Measurements from ENCODE around the gene KRTAP4-12. TPM values are rescaled to one million over a fixed set of nuclear protein-coding genes. Genes with fewer than 3 reads are reported as not detected.
"Not testable (repeated sequence)": the region's sequence is repeated elsewhere in the genome, so short reads cannot be mapped to it uniquely, and the experiment has no call there.

KRTAP4-12 gene
- total and polyA plus RNA-seq, 5 donors, result not detected

GRCh38 chr17:41126412-41126811, 2.4 kb upstream of the KRTAP4-12 start:
- ATAC-seq (no peak), DNase-seq (no peak)
- Histone ChIP-seq H3K4me1 (ENCODE audit: control insufficient read depth, insufficient read depth, low read length) (no peaks in the 10 kb centered on the region), H3K9me3 (ENCODE audit: control insufficient read depth, low read length) (no peaks in the 10 kb centered on the region), H3K27me3 (ENCODE audit: control insufficient read depth, insufficient read depth) (no peaks in the 10 kb centered on the region), H3K4me3 (ENCODE audit: low read length) (no peak overlapping the region), H3K27ac (ENCODE audit: low read length) (no peak overlapping the region)
- intact Hi-C loops (cut with DNase I), result no loop called here
- 83% methylated on average over 3 of the region's 3 CpGs for WGBS

DNA sequence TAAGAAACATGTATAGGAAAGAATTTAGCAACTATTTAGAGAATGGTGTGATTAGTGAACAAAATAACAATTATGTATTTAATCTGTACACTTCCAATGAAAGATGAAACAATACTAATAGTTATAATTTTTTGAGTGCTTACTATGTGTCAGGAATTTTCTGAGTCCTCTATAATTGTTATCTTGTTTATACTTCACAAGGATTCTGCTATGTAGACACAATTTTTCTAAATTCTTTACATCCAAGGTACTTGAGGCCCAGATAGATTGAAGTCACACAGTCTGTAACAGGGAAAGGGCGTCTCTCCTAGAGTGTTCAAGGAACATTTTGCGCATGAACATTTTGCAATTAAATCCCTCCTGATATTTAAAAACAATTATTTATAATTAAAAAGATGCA, 1.1 kb upstream of the KRTAP4-12 start:
- H3K27ac ChIP-seq (ENCODE audit: low read length), result no peak overlapping the region
- H3K4me1 ChIP-seq (ENCODE audit: control insufficient read depth, insufficient read depth, low read length), result no peaks in the 10 kb centered on the region
- 93% methylated on average over 2 of the region's 2 CpGs for WGBS
- no peak overlapping the region for H3K4me3 ChIP-seq (ENCODE audit: low read length)
- no peaks in the 10 kb centered on the region for H3K9me3 ChIP-seq (ENCODE audit: control insufficient read depth, low read length)
- DNase-seq (no peak), ATAC-seq (no peak)
- intact Hi-C loops (cut with DNase I), result no loop called here
- no peaks in the 10 kb centered on the region for H3K27me3 ChIP-seq (ENCODE audit: control insufficient read depth, insufficient read depth)

DNA sequence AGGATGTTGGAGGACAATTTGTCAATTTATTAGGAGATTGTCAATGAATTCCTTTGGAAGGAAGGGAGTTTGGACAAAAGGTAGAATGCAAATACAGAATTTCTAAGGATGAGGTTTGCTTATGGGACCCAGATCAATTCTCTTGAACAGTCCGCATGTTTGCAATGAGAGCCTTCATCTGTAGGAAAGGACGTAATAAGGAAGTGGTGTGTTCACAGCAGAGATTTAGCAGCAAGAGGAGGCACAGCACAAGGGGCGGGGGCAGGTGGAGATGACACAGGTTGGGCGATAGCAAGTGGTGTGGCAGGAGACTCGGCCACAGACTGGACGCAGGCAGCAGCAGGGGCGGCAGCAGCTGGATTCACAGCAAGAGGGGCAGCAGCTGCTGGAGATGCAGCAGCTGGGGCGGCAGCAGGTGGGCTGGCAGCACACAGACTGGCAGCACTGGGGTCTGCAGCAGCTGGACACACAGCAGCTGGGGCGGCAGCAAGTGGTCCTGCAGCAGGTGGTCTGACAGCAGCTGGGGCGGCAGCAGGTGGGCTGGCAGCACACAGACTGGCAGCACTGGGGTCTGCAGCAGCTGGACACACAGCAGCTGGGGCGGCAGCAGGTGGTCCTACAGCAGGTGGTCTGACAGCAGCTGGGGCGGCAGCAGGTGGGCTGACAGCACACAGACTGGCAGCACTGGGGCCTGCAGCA, 541 bp downstream of the KRTAP4-12 start:
- H3K9me3 ChIP-seq (ENCODE audit: control insufficient read depth, low read length); intact Hi-C loops (cut with DNase I); H3K4me3 ChIP-seq (ENCODE audit: low read length); H3K27ac ChIP-seq (ENCODE audit: low read length); H3K27me3 ChIP-seq (ENCODE audit: control insufficient read depth, insufficient read depth); DNase-seq; ATAC-seq; H3K4me1 ChIP-seq (ENCODE audit: control insufficient read depth, insufficient read depth, low read length): not testable (repeated sequence)
- 69% methylated on average over 12 of the region's 12 CpGs for WGBS

GRCh38 chr17:41121742-41122141, 2.2 kb downstream of the KRTAP4-12 start:
- no peak for ATAC-seq

GRCh38 chr17:41119696-41120690, 4.0 kb downstream of the KRTAP4-12 start:
- H3K4me1 ChIP-seq (ENCODE audit: control insufficient read depth, insufficient read depth, low read length); H3K27ac ChIP-seq (ENCODE audit: low read length); H3K9me3 ChIP-seq (ENCODE audit: control insufficient read depth, low read length); DNase-seq; intact Hi-C loops (cut with DNase I); H3K27me3 ChIP-seq (ENCODE audit: control insufficient read depth, insufficient read depth); H3K4me3 ChIP-seq (ENCODE audit: low read length); ATAC-seq: not testable (repeated sequence)
- WGBS, result 54% methylated on average over 11 of the region's 11 CpGs

More at GRCh38 chr17:41121742-41122141, 2.2 kb downstream of the KRTAP4-12 start:
- no peak for DNase-seq
- WGBS, result 85% methylated on average over 2 of the region's 2 CpGs
- Histone ChIP-seq H3K27ac (ENCODE audit: low read length) (no peak overlapping the region), H3K4me3 (ENCODE audit: low read length) (no peak overlapping the region), H3K27me3 (ENCODE audit: control insufficient read depth, insufficient read depth) (no peaks in the 10 kb centered on the region), H3K9me3 (ENCODE audit: control insufficient read depth, low read length) (no peaks in the 10 kb centered on the region), H3K4me1 (ENCODE audit: control insufficient read depth, insufficient read depth, low read length) (no peaks in the 10 kb centered on the region)
- intact Hi-C loops (cut with DNase I), result no loop called here

DNA sequence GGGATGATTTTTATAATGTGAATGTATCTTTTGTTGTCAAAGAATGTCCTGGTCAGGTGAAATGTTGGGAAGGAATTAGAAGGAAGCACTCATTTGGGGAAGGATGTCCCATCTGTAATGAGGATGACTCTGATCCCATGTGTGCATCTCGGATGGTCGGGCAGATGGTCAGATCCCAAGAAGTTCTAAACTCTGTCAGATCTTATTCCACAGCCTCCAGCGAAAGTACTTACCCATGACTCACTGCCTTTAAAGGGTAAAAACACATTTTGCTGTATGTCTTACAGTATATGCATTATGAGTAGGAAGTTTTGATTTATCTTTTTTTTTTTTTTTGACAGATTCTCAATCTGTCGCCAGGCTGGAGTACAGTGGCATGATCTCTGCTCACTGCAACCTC, 5.3 kb downstream of the KRTAP4-12 start:
- DNase-seq (no peak), ATAC-seq (no peak)
- H3K4me1 ChIP-seq (ENCODE audit: control insufficient read depth, insufficient read depth, low read length), result no peaks in the 10 kb centered on the region
- H3K4me3 ChIP-seq (ENCODE audit: low read length), result no peak overlapping the region
- intact Hi-C loops (cut with DNase I), result no loop called here
- no peaks in the 10 kb centered on the region for H3K27me3 ChIP-seq (ENCODE audit: control insufficient read depth, insufficient read depth)
- WGBS, result 85% methylated on average over 4 of the region's 4 CpGs
- H3K9me3 ChIP-seq (ENCODE audit: control insufficient read depth, low read length), result no peaks in the 10 kb centered on the region
- no peak overlapping the region for H3K27ac ChIP-seq (ENCODE audit: low read length)

GRCh38 chr17:41117846-41118386, 6.1 kb downstream of the KRTAP4-12 start, which contains the start of gene KRTAP4-11:
TSS of gene KRTAP4-11 (minus strand) at chr17:41118373. CDS start at chr17:41118315, 58 bp downstream.
- DNase-seq; H3K4me1 ChIP-seq (ENCODE audit: control insufficient read depth, insufficient read depth, low read length); intact Hi-C loops (cut with DNase I); H3K4me3 ChIP-seq (ENCODE audit: low read length); H3K9me3 ChIP-seq (ENCODE audit: control insufficient read depth, low read length); ATAC-seq; H3K27ac ChIP-seq (ENCODE audit: low read length); H3K27me3 ChIP-seq (ENCODE audit: control insufficient read depth, insufficient read depth): not testable (repeated sequence)
- 77% methylated on average over 10 of the region's 10 CpGs for WGBS

GRCh38 chr17:41116297-41116696, 7.7 kb downstream of the KRTAP4-12 start:
- ATAC-seq (no peak), DNase-seq (no peak)
- no peaks in the 10 kb centered on the region for H3K4me1 ChIP-seq (ENCODE audit: control insufficient read depth, insufficient read depth, low read length)
- H3K9me3 ChIP-seq (ENCODE audit: control insufficient read depth, low read length), result no peaks in the 10 kb centered on the region
- no peak overlapping the region for H3K4me3 ChIP-seq (ENCODE audit: low read length)
- no peaks in the 10 kb centered on the region for H3K27me3 ChIP-seq (ENCODE audit: control insufficient read depth, insufficient read depth)
- no peak overlapping the region for H3K27ac ChIP-seq (ENCODE audit: low read length)
- intact Hi-C loops (cut with DNase I), result no loop called here
- WGBS, result 54% methylated on average over 5 of the region's 5 CpGs

DNA sequence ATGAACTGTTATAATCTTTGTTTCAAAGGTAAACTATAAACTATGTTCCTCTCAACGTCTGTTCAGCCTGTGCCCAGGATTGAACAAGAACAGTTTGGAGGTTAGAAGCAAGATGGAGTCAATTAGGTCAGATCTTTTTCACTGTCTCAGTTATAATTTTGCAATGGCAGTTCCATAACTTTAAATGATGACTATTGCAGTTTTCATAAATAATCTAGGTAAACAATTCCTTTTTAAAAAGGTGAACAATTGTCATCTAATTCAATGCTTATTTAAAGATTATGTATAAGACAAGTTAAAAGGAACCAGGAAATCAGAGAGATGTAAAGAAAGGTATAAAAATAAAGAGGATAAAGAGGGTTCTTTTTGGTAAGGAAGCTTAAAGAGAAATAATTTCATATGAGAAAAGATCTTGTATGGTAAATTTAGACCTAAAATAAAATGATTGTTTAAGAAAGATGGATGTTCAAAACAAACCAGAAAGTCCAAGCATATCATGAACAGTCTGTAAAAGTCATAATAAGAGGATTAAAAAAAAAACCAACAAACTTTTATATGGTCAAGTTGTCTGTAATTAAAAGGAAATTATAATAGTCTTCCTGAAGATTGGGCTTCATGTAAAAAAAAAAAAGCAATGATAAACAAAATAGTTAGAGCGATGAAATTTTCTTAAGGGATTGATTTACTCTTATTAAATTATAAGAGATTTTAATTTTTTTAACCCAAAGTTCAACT, 12.7 kb downstream of the KRTAP4-12 start:
- no peak for ATAC-seq

DNA sequence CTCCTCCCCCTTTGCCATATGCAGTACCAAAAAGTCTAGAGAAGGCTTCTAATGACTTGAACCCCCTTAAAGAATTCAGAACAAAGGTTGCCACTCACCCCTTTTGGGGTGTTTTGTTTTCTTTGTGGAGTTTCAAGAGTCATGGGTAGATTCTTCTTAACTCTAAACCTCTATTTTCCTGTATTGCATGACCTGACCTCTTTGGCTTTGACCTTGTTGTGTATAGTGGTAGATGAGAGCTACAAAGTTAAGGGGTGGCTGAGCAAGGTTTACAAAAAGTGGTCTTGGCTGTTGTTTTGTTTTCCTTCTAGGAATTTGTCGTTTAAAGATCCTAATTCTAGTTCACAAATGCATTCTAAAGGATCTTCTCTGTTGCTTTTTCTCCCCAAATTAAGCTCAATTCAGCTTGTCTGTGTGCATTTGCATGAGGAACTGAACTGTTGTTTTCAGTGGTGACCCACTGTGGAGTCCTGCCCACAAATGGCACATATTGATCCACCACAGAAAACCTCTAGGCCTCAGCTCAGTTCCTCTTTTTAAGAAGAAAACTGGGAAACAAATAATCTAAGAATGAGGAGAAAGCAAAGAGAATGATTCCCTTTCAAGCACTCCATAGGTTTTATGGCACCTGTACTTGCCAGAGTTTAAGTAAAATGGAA, 15.1 kb downstream of the KRTAP4-12 start:
- H3K4me1 ChIP-seq (ENCODE audit: control insufficient read depth, insufficient read depth, low read length); H3K9me3 ChIP-seq (ENCODE audit: control insufficient read depth, low read length); DNase-seq; intact Hi-C loops (cut with DNase I); H3K27ac ChIP-seq (ENCODE audit: low read length); H3K27me3 ChIP-seq (ENCODE audit: control insufficient read depth, insufficient read depth); ATAC-seq; H3K4me3 ChIP-seq (ENCODE audit: low read length): not testable (repeated sequence)
- WGBS, result 35% methylated on average over 1 of the region's 1 CpG

More for the DNA sequence above, 12.7 kb downstream of the KRTAP4-12 start:
- H3K27ac ChIP-seq (ENCODE audit: low read length), result no peak overlapping the region
- H3K9me3 ChIP-seq (ENCODE audit: control insufficient read depth, low read length), result no peaks in the 10 kb centered on the region
- H3K4me3 ChIP-seq (ENCODE audit: low read length), result no peak overlapping the region
- H3K27me3 ChIP-seq (ENCODE audit: control insufficient read depth, insufficient read depth), result no peaks in the 10 kb centered on the region
- intact Hi-C loops (cut with DNase I), result no loop called here
- DNase-seq, result no peak
- H3K4me1 ChIP-seq (ENCODE audit: control insufficient read depth, insufficient read depth, low read length), result no peaks in the 10 kb centered on the region
- WGBS, result 59% methylated on average over 2 of the region's 2 CpGs

Data from right cardiac atrium (tissue), 5 donors.